DND-41 (cell line): Measurements from ENCODE around the gene CEP41.

Experiments used
- CTCF ChIP-seq: IDR thresholded peaks from 2 replicates; pipeline ENCODE4 v1.5.1; 2012; ENCODE audit warnings: borderline replicate concordance, low read length, moderate library complexity, mild to moderate bottlenecking; ENCODE audit not compliant: poor library complexity, severe bottlenecking; ENCODE audit errors: extremely low read depth
- EZH2 ChIP-seq: IDR thresholded peaks from 3 replicates; pipeline ENCODE4 v1.6.1; 2012; ENCODE audit warnings: borderline replicate concordance, low read depth, mild to moderate bottlenecking, moderate library complexity, low read length, inconsistent platforms; ENCODE audit not compliant: severe bottlenecking

GRCh38 chr7:130430115-130430514 is 10.7 kb downstream of the CEP41 start:
- TF ChIP-seq CTCF = no peak
- TF ChIP-seq EZH2 = no peak
